Neural progenitor cell (in vitro differentiated cells): ENCODE results near the gene SLC35B1. TPM values are rescaled to one million over a fixed set of nuclear protein-coding genes. Genes with fewer than 3 reads are reported as not detected.

Source experiments
- DNase-seq: peaks from one replicate; pipeline ENCODE4 v3.0.0-alpha.2; 2016; ENCODE audit warnings: low spot score
- H2AFZ ChIP-seq: fragments of 200-600 bp; sonication (generic); replicated peaks from 2 replicates; pipeline ENCODE4 v1.6.1; 2016; ENCODE audit warnings: antibody characterized with exemption
- H3F3A ChIP-seq: fragments of 200-600 bp; sonication (generic); 2 replicates; pipeline ENCODE4 v1.6.1; 2016; ENCODE audit warnings: antibody characterized with exemption, low read depth
- H3K27ac ChIP-seq: fragments of 200-600 bp; sonication (generic); 2 replicates; pipeline ENCODE4 v1.5.1; 2016; ENCODE audit warnings: mild to moderate bottlenecking
- H3K27me3 ChIP-seq: fragments of 200-600 bp; sonication (generic); 2 replicates; pipeline ENCODE4 v1.6.1; 2016; ENCODE audit warnings: mild to moderate bottlenecking, moderate library complexity
- H3K36me3 ChIP-seq: fragments of 200-600 bp; sonication (generic); 2 replicates; pipeline ENCODE4 v1.5.1; 2016
- H3K4me1 ChIP-seq: fragments of 200-600 bp; sonication (generic); 2 replicates; pipeline ENCODE4 v1.6.1; 2016; ENCODE audit warnings: mixed run types
- H3K4me2 ChIP-seq: fragments of 200-600 bp; sonication (generic); 2 replicates; pipeline ENCODE4 v1.6.1; 2016
- H3K4me3 ChIP-seq: fragments of 200-600 bp; sonication (generic); 2 replicates; pipeline ENCODE4 v1.5.1; 2016
- H3K79me2 ChIP-seq: fragments of 200-600 bp; sonication (generic); 2 replicates; pipeline ENCODE4 v1.6.1; 2016; ENCODE audit warnings: low read depth
- H3K9ac ChIP-seq: fragments of 200-600 bp; sonication (generic); 2 replicates; pipeline ENCODE4 v1.6.1; 2016
- H3K9me3 ChIP-seq: fragments of 200-600 bp; sonication (generic); 2 replicates; pipeline ENCODE4 v1.5.1; 2016; ENCODE audit warnings: low read depth
- H4K20me1 ChIP-seq: fragments of 200-600 bp; sonication (generic); 2 replicates; pipeline ENCODE4 v1.6.1; 2016; ENCODE audit warnings: low read depth
- H3K27ac Mint-ChIP-seq: 3 replicates; pipeline ENCODE4 v1.8.0; 2021; ENCODE audit warnings: mixed read lengths
- H3K27me3 Mint-ChIP-seq: 2 replicates; pipeline ENCODE4 v1.8.0; 2022; ENCODE audit warnings: low read depth, mild to moderate bottlenecking, inconsistent platforms, moderate library complexity, mixed read lengths; ENCODE audit not compliant: insufficient read depth
- H3K36me3 Mint-ChIP-seq: 3 replicates; pipeline ENCODE4 v1.8.0; 2021; ENCODE audit warnings: mixed read lengths
- H3K4me1 Mint-ChIP-seq: 3 replicates; pipeline ENCODE4 v1.8.0; 2021; ENCODE audit warnings: mixed read lengths
- H3K4me3 Mint-ChIP-seq: 3 replicates; pipeline ENCODE4 v1.8.0; 2021; ENCODE audit warnings: mild to moderate bottlenecking, moderate library complexity, mixed read lengths
- H3K9me3 Mint-ChIP-seq: 3 replicates; pipeline ENCODE4 v1.8.0; 2020; ENCODE audit warnings: mixed read lengths
- CTCF ChIP-seq: fragments of 200-600 bp; sonication (generic); IDR thresholded peaks from 2 replicates; pipeline ENCODE4 v1.5.1; 2017; ENCODE audit warnings: antibody characterized with exemption, mild to moderate bottlenecking
- EZH2 ChIP-seq: fragments of 200-600 bp; sonication (generic); IDR thresholded peaks from 2 replicates; pipeline ENCODE4 v1.6.1; 2017; ENCODE audit warnings: antibody characterized with exemption, mild to moderate bottlenecking, moderate library complexity
- EZH2phosphoT487 ChIP-seq: fragments of 200-600 bp; sonication (generic); IDR thresholded peaks from 2 replicates; pipeline ENCODE4 v1.6.1; 2017; ENCODE audit warnings: antibody characterized with exemption
- total RNA-seq: library from RNA; depleted of rRNA; stranded (reverse); fragments of >200 nt; gene quantifications from 2 replicates; pipeline ENCODE4 v1.2.3, GENCODE V29; 2015; ENCODE audit warnings: low replicate concordance

The SLC35B1 gene
- total RNA-seq, 1 donor from 2014 or later: 52.7 TPM

- Histone ChIP-seq H3K27ac (no peak overlapping the region), H3K9me3 (no peaks in the 10 kb centered on the region), H3F3A (peaks cover 6% of the 10 kb centered on the region), H2AFZ (peak overlapping the region; percentile 72), H3K4me3 (no peak overlapping the region), H3K79me2 (no peaks in the 10 kb centered on the region), H3K27me3 (no peaks in the 10 kb centered on the region), H4K20me1 (no peaks in the 10 kb centered on the region), H3K4me2 (no peak overlapping the region), H3K36me3 (no peaks in the 10 kb centered on the region), H3K9ac (no peak overlapping the region), H3K4me1 (peaks cover 3% of the 10 kb centered on the region)
- Mint-ChIP-seq H3K27ac (no peak overlapping the region), H3K27me3 (peaks cover 7% of the 10 kb centered on the region), H3K4me1 (peaks cover 3% of the 10 kb centered on the region), H3K9me3 (no peaks in the 10 kb centered on the region), H3K36me3 (no peaks in the 10 kb centered on the region), H3K4me3 (no peak overlapping the region)
- no peak for TF ChIP-seq EZH2
- TF ChIP-seq EZH2phosphoT487: no peak
- TF ChIP-seq CTCF: no peak
- DNase-seq: no peak
Observed at GRCh38 chr17:49688848-49689247, 18.9 kb downstream of the SLC35B1 start.

- Mint-ChIP-seq H3K4me3 (no peak overlapping the region), H3K9me3 (no peaks in the 10 kb centered on the region), H3K27ac (peak overlapping the region; percentile 2), H3K27me3 (peaks cover 7% of the 10 kb centered on the region), H3K4me1 (peaks cover 3% of the 10 kb centered on the region), H3K36me3 (no peaks in the 10 kb centered on the region)
- Histone ChIP-seq H3K4me1 (peaks cover 3% of the 10 kb centered on the region), H3K27me3 (no peaks in the 10 kb centered on the region), H3K79me2 (no peaks in the 10 kb centered on the region), H3K4me2 (no peak overlapping the region), H4K20me1 (no peaks in the 10 kb centered on the region), H3K36me3 (no peaks in the 10 kb centered on the region), H3K27ac (no peak overlapping the region), H3K9ac (no peak overlapping the region), H3K4me3 (no peak overlapping the region), H3F3A (peaks cover 6% of the 10 kb centered on the region), H3K9me3 (no peaks in the 10 kb centered on the region), H2AFZ (no peak overlapping the region)
- TF ChIP-seq CTCF: no peak
- no peak for TF ChIP-seq EZH2
- TF ChIP-seq EZH2phosphoT487: no peak
- no peak for DNase-seq
Observed at GRCh38 chr17:49687878-49688491, 19.8 kb downstream of the SLC35B1 start.

GRCh38 chr17:49681106-49681979, 26.4 kb downstream of the SLC35B1 start:
- Histone ChIP-seq H3K4me1 (peaks cover 15% of the 10 kb centered on the region), H3K79me2 (peaks cover 9% of the 10 kb centered on the region), H3K27ac (no peak overlapping the region), H3K36me3 (no peaks in the 10 kb centered on the region), H3K9me3 (no peaks in the 10 kb centered on the region), H3F3A (peaks cover 28% of the 10 kb centered on the region), H3K9ac (no peak overlapping the region), H4K20me1 (peaks cover 2% of the 10 kb centered on the region), H2AFZ (no peak overlapping the region), H3K4me3 (no peak overlapping the region), H3K4me2 (no peak overlapping the region), H3K27me3 (no peaks in the 10 kb centered on the region)
- H3K27me3 Mint-ChIP-seq: peaks cover 8% of the 10 kb centered on the region
- peaks cover 3% of the 10 kb centered on the region for H3K9me3 Mint-ChIP-seq
- no peak for DNase-seq
- TF ChIP-seq EZH2 (no peak), CTCF (no peak), EZH2phosphoT487 (no peak)
- peaks cover 11% of the 10 kb centered on the region for H3K4me1 Mint-ChIP-seq
- no peak overlapping the region for H3K4me3 Mint-ChIP-seq
- H3K27ac Mint-ChIP-seq: no peak overlapping the region
- no peaks in the 10 kb centered on the region for H3K36me3 Mint-ChIP-seq
